GM23338 (cell line): ENCODE data around the gene FAM13A. TPM values are rescaled to one million over a fixed set of nuclear protein-coding genes. Genes with fewer than 3 reads are reported as not detected.

Experiments used
- ATAC-seq: fragments of 200-7000 bp; cut with Tn5 transposase; 3 replicates; pipeline ENCODE4 v1.9.1; 2020
- DNase-seq: peaks from one replicate; pipeline ENCODE4 v3.0.0-alpha.2; 2015; ENCODE audit warnings: low spot score
- H2AFZ ChIP-seq: fragments of 200-600 bp; sonication (generic); 2 replicates; pipeline ENCODE4 v1.8.0; 2016; ENCODE audit warnings: antibody characterized with exemption, mild to moderate bottlenecking, moderate library complexity
- H3F3A ChIP-seq: fragments of 200-600 bp; sonication (generic); replicated peaks from 2 replicates; pipeline ENCODE4 v1.8.0; 2017; ENCODE audit warnings: antibody characterized with exemption, mixed run types, low read depth
- H3K27ac ChIP-seq: fragments of 200-600 bp; sonication (generic); 2 replicates; pipeline ENCODE4 v1.6.1; 2016; ENCODE audit warnings: low read depth
- H3K27me3 ChIP-seq: fragments of 200-600 bp; sonication (generic); 2 replicates; pipeline ENCODE4 v1.8.0; 2016; ENCODE audit warnings: mild to moderate bottlenecking, mixed run types, moderate library complexity; ENCODE audit not compliant: insufficient read depth
- H3K36me3 ChIP-seq: fragments of 200-600 bp; sonication (generic); 2 replicates; pipeline ENCODE4 v1.8.0; 2016; ENCODE audit warnings: mild to moderate bottlenecking; ENCODE audit not compliant: insufficient read depth
- H3K4me1 ChIP-seq: fragments of 200-600 bp; sonication (generic); 2 replicates; pipeline ENCODE4 v1.8.0; 2016; ENCODE audit warnings: mild to moderate bottlenecking, moderate library complexity; ENCODE audit not compliant: insufficient read depth
- H3K4me2 ChIP-seq: fragments of 200-600 bp; sonication (generic); 2 replicates; pipeline ENCODE4 v1.7.1; 2017; ENCODE audit warnings: mixed run types
- H3K4me3 ChIP-seq: fragments of 200-600 bp; sonication (generic); 2 replicates; pipeline ENCODE4 v1.6.1; 2016; ENCODE audit warnings: mixed run types
- H3K79me2 ChIP-seq: fragments of 200-600 bp; sonication (generic); replicated peaks from 2 replicates; pipeline ENCODE4 v1.8.0; 2017; ENCODE audit warnings: mild to moderate bottlenecking; ENCODE audit not compliant: insufficient read depth
- H3K9me2 ChIP-seq: fragments of 200-600 bp; sonication (generic); 2 replicates; pipeline ENCODE4 v1.8.0; 2017; ENCODE audit not compliant: insufficient read depth
- H4K20me1 ChIP-seq: fragments of 200-600 bp; sonication (generic); replicated peaks from 2 replicates; pipeline ENCODE4 v1.8.0; 2017; ENCODE audit warnings: mild to moderate bottlenecking; ENCODE audit not compliant: insufficient read depth
- H3K27ac Mint-ChIP-seq: 2 replicates; pipeline ENCODE4 v1.8.0; 2020; ENCODE audit warnings: inconsistent platforms, mild to moderate bottlenecking, moderate library complexity, mixed read lengths
- H3K27me3 Mint-ChIP-seq: 3 replicates; pipeline ENCODE4 v1.8.0; 2022; ENCODE audit warnings: low read depth, mild to moderate bottlenecking, moderate library complexity, mixed read lengths, inconsistent platforms; ENCODE audit not compliant: insufficient read depth, poor library complexity
- H3K36me3 Mint-ChIP-seq: 3 replicates; pipeline ENCODE4 v1.8.0; 2021; ENCODE audit warnings: low read depth, mild to moderate bottlenecking, inconsistent platforms, moderate library complexity, mixed read lengths
- H3K4me1 Mint-ChIP-seq: 3 replicates; pipeline ENCODE4 v1.8.0; 2020; ENCODE audit warnings: mild to moderate bottlenecking, inconsistent platforms, mixed read lengths
- H3K4me3 Mint-ChIP-seq: 3 replicates; pipeline ENCODE4 v1.8.0; 2021; ENCODE audit warnings: moderate library complexity, mild to moderate bottlenecking, inconsistent platforms, mixed read lengths
- H3K9me3 Mint-ChIP-seq: 3 replicates; pipeline ENCODE4 v1.8.0; 2020; ENCODE audit warnings: moderate library complexity, mild to moderate bottlenecking, inconsistent platforms, mixed read lengths
- EZH2 ChIP-seq: fragments of 200-600 bp; sonication (generic); IDR thresholded peaks from one replicate; pipeline ENCODE4 v1.8.0; 2017; ENCODE audit warnings: antibody characterized with exemption, mild to moderate bottlenecking, low read depth; ENCODE audit not compliant: unreplicated experiment
- JUNB ChIP-seq: IDR thresholded peaks from one replicate; pipeline ENCODE4 v1.6.1; 2016; ENCODE audit warnings: antibody characterized with exemption; ENCODE audit not compliant: unreplicated experiment
- NANOG ChIP-seq: IDR thresholded peaks from 2 replicates; pipeline ENCODE4 v1.6.1; 2016; ENCODE audit warnings: antibody characterized with exemption, borderline replicate concordance
- POLR2AphosphoS5 ChIP-seq: IDR thresholded peaks from 2 replicates; pipeline ENCODE4 v1.6.1; 2016; ENCODE audit warnings: antibody characterized with exemption, low read depth
- REST ChIP-seq: IDR thresholded peaks from one replicate; pipeline ENCODE4 v1.6.1; 2018; ENCODE audit warnings: antibody characterized with exemption; ENCODE audit not compliant: unreplicated experiment
- ZNF331 ChIP-seq: fragments of 250-450 bp; sonication (Bioruptor Pico); IDR thresholded peaks from 2 replicates; pipeline ENCODE4 v1.5.0; 2020; ENCODE audit warnings: low read depth, mild to moderate bottlenecking, moderate library complexity
- ZNF462 ChIP-seq: fragments of 250-450 bp; sonication (Bioruptor Pico); IDR thresholded peaks from 2 replicates; pipeline ENCODE4 v1.5.0; 2020; ENCODE audit warnings: mild to moderate bottlenecking, moderate library complexity
- long read RNA-seq: library from polyadenylated mRNA; unstranded; transcript quantifications from one replicate; pipeline ENCODE4 v2.0.0, GENCODE V29; 2020; ENCODE audit not compliant: unreplicated experiment
- polyA plus RNA-seq: library from polyadenylated mRNA; unstranded; fragments of >200 nt; fragmentation: Nextera tagmentation; extraction: Ambion mirVana; gene quantifications from 2 replicates; pipeline ENCODE4 v1.2.1, GENCODE V29; 2016
- total RNA-seq: library from RNA; depleted of rRNA; stranded (reverse); fragments of >200 nt; shearing (Covaris generic); gene quantifications from 2 replicates; pipeline ENCODE4 v1.2.3, GENCODE V29; 2014; rRNA removed

The FAM13A gene
- total RNA-seq (24.1 and 28.4 TPM in 2 replicates), polyA plus RNA-seq (11.0 and 13.9 TPM in 2 replicates)
- long read RNA-seq, partial matches to known transcripts = 6 of 15 reads
- long read RNA-seq, other reads (novel, unspliced or antisense) = 6 of 15 reads

- H3K27ac ChIP-seq = peak within 1 kb of the TSS; percentile 21; the same call in 1 of the 2 replicates
- no peaks in the 10 kb centered on the region for H3K36me3 ChIP-seq
- Mint-ChIP-seq H3K4me3 (peak within 1 kb of the TSS; percentile 89), H3K27me3 (peaks cover 5% of the 10 kb centered on the region), H3K36me3 (no peaks in the 10 kb centered on the region; the same call in 2 of the 3 replicates), H3K27ac (peak within 1 kb of the TSS; percentile 96), H3K4me1 (peaks cover 40% of the 10 kb centered on the region), H3K9me3 (peaks cover 6% of the 10 kb centered on the region; the same call in 2 of the 3 replicates)
- no peaks in the 10 kb centered on the region for H3K27me3 ChIP-seq
- no peaks in the 10 kb centered on the region for H4K20me1 ChIP-seq
- peak within 1 kb of the TSS; percentile 53 for H3K4me3 ChIP-seq
- peaks cover 24% of the 10 kb centered on the region for H3K4me1 ChIP-seq
- H3F3A ChIP-seq = no peaks in the 10 kb centered on the region
- peak within 1 kb of the TSS; percentile 79 for H3K4me2 ChIP-seq
- peaks cover 48% of the 10 kb centered on the region for H3K79me2 ChIP-seq
- ATAC-seq (peak; percentile 95), DNase-seq (peak; percentile 98)
- H3K9me2 ChIP-seq = no peaks in the 10 kb centered on the region
- TF ChIP-seq EZH2 (no peak), ZNF331 (no peak), REST (no peak), NANOG (no peak), JUNB (no peak), ZNF462 (CRISPR knock-in tag) (no peak), POLR2AphosphoS5 (peak; percentile 86)
- H2AFZ ChIP-seq = peak within 1 kb of the TSS; percentile 28; the same call in 1 of the 2 replicates
Observed at GRCh38 chr4:89056953-89057398, at the start of gene FAM13A. Gene FAM13A, minus strand, starts transcription at chr4:89057185. Its CDS starts 221 bp downstream, at chr4:89056964.
